GM23248 (cell line): ENCODE results near the gene NAV3.

Experiments
- EZH2 ChIP-seq: fragments of 200-600 bp; sonication (generic); IDR thresholded peaks from 2 replicates; pipeline ENCODE4 v1.6.1; 2018; ENCODE audit warnings: antibody characterized with exemption, mild to moderate bottlenecking; ENCODE audit not compliant: insufficient read depth, poor library complexity, severe bottlenecking
- EZH2phosphoT487 ChIP-seq: fragments of 200-600 bp; sonication (generic); IDR thresholded peaks from 2 replicates; pipeline ENCODE4 v1.6.1; 2018; ENCODE audit warnings: antibody characterized with exemption, moderate library complexity, mild to moderate bottlenecking, low read depth; ENCODE audit not compliant: insufficient read depth

DNA sequence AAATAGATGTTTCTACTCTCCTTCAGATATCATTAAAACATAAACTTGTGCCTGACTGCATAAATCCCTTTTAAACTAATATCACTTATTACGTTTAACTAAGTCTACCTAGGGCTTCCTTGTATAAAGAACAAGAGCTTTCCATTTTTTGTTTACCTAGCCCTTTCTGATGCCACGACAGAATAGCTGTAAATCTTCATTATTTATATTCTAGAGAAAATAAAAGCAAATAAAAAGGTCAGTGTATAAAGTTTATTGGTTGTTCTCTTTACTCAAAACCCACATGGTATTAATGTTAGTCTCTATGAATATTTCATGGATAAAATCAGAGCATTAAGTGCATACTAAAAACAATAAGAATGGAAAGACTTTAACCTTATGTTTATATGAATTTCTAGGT, 269.1 kb downstream of the NAV3 start:
- TF ChIP-seq EZH2 = no peak
- no peak for TF ChIP-seq EZH2phosphoT487
